ENCODE measurements around the gene ST7. TPM values are rescaled to one million over a fixed set of nuclear protein-coding genes. Genes with fewer than 3 reads are reported as not detected.

ST7 gene
- total and polyA plus RNA-seq, 2 experiments from 2014 or later = 9.9 to 18.3 TPM

DNA sequence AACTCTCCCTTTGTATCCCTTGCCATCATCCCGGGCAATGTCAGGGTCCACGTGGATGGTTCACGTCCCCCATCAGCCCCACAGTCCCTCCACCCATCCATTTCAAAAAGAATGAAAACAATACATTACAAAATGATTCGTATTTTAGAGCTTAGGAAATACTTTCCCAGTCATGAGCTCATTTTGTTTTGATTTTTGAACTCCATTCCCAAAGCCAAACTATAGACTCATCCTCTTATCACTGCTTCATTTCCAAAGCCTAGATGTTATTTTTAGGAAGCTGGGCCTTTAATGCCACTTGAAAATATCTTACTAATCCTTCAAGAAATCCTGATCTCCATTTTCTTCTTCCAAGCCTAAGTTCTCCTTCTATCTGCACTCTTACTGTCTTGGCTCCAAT is 297.5 kb downstream of the ST7 start:
- no peaks in the 10 kb centered on the region for H3K4me1 Mint-ChIP-seq
- DNase-seq (ENCODE audit: low spot score) (no peak), ATAC-seq (no peak)
- Histone ChIP-seq H3K4me1 (ENCODE audit: insufficient read depth) (no peaks in the 10 kb centered on the region), H4K20me1 (replicated peaks; ENCODE audit: insufficient read depth) (no peaks in the 10 kb centered on the region), H3K9me2 (ENCODE audit: insufficient read depth) (peaks cover 17% of the 10 kb centered on the region; the same call in 1 of the 2 replicates), H2AFZ (no peak overlapping the region), H3K27me3 (ENCODE audit: insufficient read depth) (no peaks in the 10 kb centered on the region), H3K27ac (ENCODE audit: low read depth) (no peak overlapping the region), H3K36me3 (ENCODE audit: insufficient read depth) (no peaks in the 10 kb centered on the region; the same call in 1 of the 2 replicates), H3K79me2 (replicated peaks; ENCODE audit: insufficient read depth) (no peaks in the 10 kb centered on the region), H3K4me2 (no peak overlapping the region), H3K4me3 (no peak overlapping the region), H3F3A (replicated peaks; ENCODE audit: low read depth) (no peaks in the 10 kb centered on the region)
- TF ChIP-seq, protein P1, sequence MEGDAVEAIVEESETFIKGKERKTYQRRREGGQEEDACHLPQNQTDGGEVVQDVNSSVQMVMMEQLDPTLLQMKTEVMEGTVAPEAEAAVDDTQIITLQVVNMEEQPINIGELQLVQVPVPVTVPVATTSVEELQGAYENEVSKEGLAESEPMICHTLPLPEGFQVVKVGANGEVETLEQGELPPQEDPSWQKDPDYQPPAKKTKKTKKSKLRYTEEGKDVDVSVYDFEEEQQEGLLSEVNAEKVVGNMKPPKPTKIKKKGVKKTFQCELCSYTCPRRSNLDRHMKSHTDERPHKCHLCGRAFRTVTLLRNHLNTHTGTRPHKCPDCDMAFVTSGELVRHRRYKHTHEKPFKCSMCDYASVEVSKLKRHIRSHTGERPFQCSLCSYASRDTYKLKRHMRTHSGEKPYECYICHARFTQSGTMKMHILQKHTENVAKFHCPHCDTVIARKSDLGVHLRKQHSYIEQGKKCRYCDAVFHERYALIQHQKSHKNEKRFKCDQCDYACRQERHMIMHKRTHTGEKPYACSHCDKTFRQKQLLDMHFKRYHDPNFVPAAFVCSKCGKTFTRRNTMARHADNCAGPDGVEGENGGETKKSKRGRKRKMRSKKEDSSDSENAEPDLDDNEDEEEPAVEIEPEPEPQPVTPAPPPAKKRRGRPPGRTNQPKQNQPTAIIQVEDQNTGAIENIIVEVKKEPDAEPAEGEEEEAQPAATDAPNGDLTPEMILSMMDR (conservative IDR thresholded peaks at IDR 0.05; ENCODE audit: low read depth in 2 of 2) = no peak
- TF ChIP-seq EZH2 (IDR thresholded peaks at IDR 0.05; ENCODE audit: low read depth, unreplicated experiment) (no peak), ZNF331 (CRISPR knock-in tag; IDR thresholded peaks at IDR 0.05; ENCODE audit: low read depth) (no peak), CREB1 (CRISPR knock-in tag; IDR thresholded peaks at IDR 0.05; ENCODE audit: low read depth) (no peak)
- H3K9me3 Mint-ChIP-seq = peaks cover 5% of the 10 kb centered on the region
- H3K27me3 Mint-ChIP-seq (ENCODE audit: insufficient read depth, low read depth, poor library complexity) = no peaks in the 10 kb centered on the region
- no peak overlapping the region for H3K27ac Mint-ChIP-seq
- no peak overlapping the region for H3K4me3 Mint-ChIP-seq
- H3K36me3 Mint-ChIP-seq (ENCODE audit: low read depth) = peaks cover 4% of the 10 kb centered on the region; the same call in 1 of the 3 replicates

DNA sequence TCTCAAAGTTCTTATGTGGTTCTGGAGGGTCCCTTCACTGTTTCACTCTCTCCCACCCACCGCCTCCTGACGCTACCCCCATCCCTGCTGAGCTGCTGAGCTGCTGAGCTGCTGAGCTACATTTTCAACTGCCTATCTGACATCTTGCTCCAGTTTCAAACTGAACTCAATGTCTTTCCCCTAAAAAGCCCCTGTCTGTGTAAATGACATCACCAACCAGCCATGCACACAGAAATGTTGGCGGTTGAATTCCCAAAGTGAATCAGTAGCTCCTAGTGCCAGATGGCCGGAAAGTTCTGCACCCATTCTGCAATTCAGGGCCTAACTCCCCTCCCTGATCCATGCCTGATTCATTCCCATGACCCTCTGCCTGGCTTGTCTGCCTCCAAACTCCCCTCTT is 298.4 kb downstream of the ST7 start:
- no peak overlapping the region for H3K4me3 ChIP-seq
- Mint-ChIP-seq H3K9me3 (no peaks in the 10 kb centered on the region), H3K27me3 (ENCODE audit: insufficient read depth, low read depth, poor library complexity) (no peaks in the 10 kb centered on the region), H3K4me3 (no peak overlapping the region), H3K27ac (no peak overlapping the region), H3K36me3 (ENCODE audit: low read depth) (no peaks in the 10 kb centered on the region), H3K4me1 (no peaks in the 10 kb centered on the region)
- H3K79me2 ChIP-seq (replicated peaks; ENCODE audit: insufficient read depth) = no peaks in the 10 kb centered on the region
- H3K27me3 ChIP-seq (ENCODE audit: insufficient read depth) = no peaks in the 10 kb centered on the region
- DNase-seq (ENCODE audit: low spot score) (no peak), ATAC-seq (no peak)
- no peak overlapping the region for H2AFZ ChIP-seq
- H3K9me2 ChIP-seq (ENCODE audit: insufficient read depth) = peaks cover 17% of the 10 kb centered on the region; the same call in 1 of the 2 replicates
- no peaks in the 10 kb centered on the region for H3K36me3 ChIP-seq (ENCODE audit: insufficient read depth)
- H4K20me1 ChIP-seq (replicated peaks; ENCODE audit: insufficient read depth) = no peaks in the 10 kb centered on the region
- no peaks in the 10 kb centered on the region for H3K4me1 ChIP-seq (ENCODE audit: insufficient read depth)
- H3K4me2 ChIP-seq = no peak overlapping the region
- no peak overlapping the region for H3K27ac ChIP-seq (ENCODE audit: low read depth)
- H3F3A ChIP-seq (replicated peaks; ENCODE audit: low read depth) = no peaks in the 10 kb centered on the region
- TF ChIP-seq, protein P2, sequence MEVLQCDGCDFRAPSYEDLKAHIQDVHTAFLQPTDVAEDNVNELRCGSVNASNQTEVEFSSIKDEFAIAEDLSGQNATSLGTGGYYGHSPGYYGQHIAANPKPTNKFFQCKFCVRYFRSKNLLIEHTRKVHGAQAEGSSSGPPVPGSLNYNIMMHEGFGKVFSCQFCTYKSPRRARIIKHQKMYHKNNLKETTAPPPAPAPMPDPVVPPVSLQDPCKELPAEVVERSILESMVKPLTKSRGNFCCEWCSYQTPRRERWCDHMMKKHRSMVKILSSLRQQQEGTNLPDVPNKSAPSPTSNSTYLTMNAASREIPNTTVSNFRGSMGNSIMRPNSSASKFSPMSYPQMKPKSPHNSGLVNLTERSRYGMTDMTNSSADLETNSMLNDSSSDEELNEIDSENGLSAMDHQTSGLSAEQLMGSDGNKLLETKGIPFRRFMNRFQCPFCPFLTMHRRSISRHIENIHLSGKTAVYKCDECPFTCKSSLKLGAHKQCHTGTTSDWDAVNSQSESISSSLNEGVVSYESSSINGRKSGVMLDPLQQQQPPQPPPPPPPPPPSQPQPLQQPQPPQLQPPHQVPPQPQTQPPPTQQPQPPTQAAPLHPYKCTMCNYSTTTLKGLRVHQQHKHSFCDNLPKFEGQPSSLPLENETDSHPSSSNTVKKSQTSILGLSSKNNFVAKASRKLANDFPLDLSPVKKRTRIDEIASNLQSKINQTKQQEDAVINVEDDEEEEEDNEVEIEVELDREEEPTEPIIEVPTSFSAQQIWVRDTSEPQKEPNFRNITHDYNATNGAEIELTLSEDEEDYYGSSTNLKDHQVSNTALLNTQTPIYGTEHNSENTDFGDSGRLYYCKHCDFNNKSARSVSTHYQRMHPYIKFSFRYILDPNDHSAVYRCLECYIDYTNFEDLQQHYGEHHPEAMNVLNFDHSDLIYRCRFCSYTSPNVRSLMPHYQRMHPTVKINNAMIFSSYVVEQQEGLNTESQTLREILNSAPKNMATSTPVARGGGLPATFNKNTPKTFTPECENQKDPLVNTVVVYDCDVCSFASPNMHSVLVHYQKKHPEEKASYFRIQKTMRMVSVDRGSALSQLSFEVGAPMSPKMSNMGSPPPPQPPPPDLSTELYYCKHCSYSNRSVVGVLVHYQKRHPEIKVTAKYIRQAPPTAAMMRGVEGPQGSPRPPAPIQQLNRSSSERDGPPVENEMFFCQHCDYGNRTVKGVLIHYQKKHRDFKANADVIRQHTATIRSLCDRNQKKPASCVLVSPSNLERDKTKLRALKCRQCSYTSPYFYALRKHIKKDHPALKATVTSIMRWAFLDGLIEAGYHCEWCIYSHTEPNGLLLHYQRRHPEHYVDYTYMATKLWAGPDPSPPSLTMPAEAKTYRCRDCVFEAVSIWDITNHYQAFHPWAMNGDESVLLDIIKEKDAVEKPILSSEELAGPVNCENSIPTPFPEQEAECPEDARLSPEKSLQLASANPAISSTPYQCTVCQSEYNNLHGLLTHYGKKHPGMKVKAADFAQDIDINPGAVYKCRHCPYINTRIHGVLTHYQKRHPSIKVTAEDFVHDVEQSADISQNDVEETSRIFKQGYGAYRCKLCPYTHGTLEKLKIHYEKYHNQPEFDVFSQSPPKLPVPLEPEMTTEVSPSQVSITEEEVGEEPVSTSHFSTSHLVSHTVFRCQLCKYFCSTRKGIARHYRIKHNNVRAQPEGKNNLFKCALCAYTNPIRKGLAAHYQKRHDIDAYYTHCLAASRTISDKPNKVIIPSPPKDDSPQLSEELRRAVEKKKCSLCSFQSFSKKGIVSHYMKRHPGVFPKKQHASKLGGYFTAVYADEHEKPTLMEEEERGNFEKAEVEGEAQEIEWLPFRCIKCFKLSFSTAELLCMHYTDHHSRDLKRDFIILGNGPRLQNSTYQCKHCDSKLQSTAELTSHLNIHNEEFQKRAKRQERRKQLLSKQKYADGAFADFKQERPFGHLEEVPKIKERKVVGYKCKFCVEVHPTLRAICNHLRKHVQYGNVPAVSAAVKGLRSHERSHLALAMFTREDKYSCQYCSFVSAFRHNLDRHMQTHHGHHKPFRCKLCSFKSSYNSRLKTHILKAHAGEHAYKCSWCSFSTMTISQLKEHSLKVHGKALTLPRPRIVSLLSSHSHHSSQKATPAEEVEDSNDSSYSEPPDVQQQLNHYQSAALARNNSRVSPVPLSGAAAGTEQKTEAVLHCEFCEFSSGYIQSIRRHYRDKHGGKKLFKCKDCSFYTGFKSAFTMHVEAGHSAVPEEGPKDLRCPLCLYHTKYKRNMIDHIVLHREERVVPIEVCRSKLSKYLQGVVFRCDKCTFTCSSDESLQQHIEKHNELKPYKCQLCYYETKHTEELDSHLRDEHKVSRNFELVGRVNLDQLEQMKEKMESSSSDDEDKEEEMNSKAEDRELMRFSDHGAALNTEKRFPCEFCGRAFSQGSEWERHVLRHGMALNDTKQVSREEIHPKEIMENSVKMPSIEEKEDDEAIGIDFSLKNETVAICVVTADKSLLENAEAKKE (CRISPR knock-in tag; IDR thresholded peaks at IDR 0.05) = no peak
- TF ChIP-seq CREB1 (CRISPR knock-in tag; IDR thresholded peaks at IDR 0.05; ENCODE audit: low read depth) (no peak), EZH2phosphoT487 (IDR thresholded peaks at IDR 0.05; ENCODE audit: unreplicated experiment) (no peak), EZH2 (IDR thresholded peaks at IDR 0.05; ENCODE audit: low read depth, unreplicated experiment) (no peak), ZNF114 (CRISPR knock-in tag; IDR thresholded peaks at IDR 0.05) (no peak), NANOG (IDR thresholded peaks at IDR 0.05; ENCODE audit: borderline replicate concordance) (no peak), ZNF331 (CRISPR knock-in tag; IDR thresholded peaks at IDR 0.05; ENCODE audit: low read depth) (no peak)
- TF ChIP-seq, protein P3, sequence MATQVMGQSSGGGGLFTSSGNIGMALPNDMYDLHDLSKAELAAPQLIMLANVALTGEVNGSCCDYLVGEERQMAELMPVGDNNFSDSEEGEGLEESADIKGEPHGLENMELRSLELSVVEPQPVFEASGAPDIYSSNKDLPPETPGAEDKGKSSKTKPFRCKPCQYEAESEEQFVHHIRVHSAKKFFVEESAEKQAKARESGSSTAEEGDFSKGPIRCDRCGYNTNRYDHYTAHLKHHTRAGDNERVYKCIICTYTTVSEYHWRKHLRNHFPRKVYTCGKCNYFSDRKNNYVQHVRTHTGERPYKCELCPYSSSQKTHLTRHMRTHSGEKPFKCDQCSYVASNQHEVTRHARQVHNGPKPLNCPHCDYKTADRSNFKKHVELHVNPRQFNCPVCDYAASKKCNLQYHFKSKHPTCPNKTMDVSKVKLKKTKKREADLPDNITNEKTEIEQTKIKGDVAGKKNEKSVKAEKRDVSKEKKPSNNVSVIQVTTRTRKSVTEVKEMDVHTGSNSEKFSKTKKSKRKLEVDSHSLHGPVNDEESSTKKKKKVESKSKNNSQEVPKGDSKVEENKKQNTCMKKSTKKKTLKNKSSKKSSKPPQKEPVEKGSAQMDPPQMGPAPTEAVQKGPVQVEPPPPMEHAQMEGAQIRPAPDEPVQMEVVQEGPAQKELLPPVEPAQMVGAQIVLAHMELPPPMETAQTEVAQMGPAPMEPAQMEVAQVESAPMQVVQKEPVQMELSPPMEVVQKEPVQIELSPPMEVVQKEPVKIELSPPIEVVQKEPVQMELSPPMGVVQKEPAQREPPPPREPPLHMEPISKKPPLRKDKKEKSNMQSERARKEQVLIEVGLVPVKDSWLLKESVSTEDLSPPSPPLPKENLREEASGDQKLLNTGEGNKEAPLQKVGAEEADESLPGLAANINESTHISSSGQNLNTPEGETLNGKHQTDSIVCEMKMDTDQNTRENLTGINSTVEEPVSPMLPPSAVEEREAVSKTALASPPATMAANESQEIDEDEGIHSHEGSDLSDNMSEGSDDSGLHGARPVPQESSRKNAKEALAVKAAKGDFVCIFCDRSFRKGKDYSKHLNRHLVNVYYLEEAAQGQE (IDR thresholded peaks at IDR 0.05; ENCODE audit: unreplicated experiment) = no peak
